ENCODE results near the gene MACROD2.

DNA sequence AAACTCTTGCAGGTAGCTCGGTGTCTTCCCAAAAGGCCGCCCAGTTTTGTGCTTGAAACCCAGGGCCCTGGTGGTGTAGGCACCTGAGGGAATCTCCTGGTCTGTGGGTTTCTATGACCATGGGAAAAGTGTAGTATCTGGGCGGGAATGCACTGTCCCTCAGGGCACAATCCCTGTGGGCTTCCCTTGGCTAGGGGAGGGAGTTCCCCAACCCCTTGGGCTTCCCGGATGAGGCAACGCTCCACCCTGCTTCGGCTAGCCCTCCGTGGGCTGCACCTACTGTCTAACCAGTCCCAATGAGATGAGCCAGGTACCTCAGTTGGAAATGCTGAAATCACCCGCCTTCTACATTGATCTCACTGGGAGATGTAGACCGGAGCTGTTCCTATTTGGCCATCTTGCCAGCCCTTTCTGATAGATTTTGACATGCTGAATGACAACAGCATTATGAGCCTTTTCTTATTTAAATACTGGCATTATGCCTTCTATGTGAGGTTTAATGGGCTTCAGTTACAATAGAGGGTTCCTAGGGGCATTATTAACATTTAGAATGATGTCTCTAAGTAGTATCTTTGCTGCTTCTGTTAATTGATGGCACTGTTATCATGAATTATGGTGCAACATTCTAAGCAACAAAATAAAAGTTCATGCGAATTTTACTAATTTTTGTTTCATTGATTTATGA, 475.8 kb downstream of the MACROD2 start:
- TF ChIP-seq, protein P1, sequence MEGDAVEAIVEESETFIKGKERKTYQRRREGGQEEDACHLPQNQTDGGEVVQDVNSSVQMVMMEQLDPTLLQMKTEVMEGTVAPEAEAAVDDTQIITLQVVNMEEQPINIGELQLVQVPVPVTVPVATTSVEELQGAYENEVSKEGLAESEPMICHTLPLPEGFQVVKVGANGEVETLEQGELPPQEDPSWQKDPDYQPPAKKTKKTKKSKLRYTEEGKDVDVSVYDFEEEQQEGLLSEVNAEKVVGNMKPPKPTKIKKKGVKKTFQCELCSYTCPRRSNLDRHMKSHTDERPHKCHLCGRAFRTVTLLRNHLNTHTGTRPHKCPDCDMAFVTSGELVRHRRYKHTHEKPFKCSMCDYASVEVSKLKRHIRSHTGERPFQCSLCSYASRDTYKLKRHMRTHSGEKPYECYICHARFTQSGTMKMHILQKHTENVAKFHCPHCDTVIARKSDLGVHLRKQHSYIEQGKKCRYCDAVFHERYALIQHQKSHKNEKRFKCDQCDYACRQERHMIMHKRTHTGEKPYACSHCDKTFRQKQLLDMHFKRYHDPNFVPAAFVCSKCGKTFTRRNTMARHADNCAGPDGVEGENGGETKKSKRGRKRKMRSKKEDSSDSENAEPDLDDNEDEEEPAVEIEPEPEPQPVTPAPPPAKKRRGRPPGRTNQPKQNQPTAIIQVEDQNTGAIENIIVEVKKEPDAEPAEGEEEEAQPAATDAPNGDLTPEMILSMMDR (conservative IDR thresholded peaks at IDR 0.05; ENCODE audit: low read depth in 2 of 2): no peak
- TF ChIP-seq STAT1 (IDR thresholded peaks at IDR 0.05; ENCODE audit: unreplicated experiment) (no peak), EZH2 (IDR thresholded peaks at IDR 0.05; ENCODE audit: low read depth, unreplicated experiment) (no peak), CREB1 (CRISPR knock-in tag; IDR thresholded peaks at IDR 0.05; ENCODE audit: low read depth) (no peak), EZH2phosphoT487 (IDR thresholded peaks at IDR 0.05; ENCODE audit: unreplicated experiment) (no peak), POLR2AphosphoS5 (IDR thresholded peaks at IDR 0.05; ENCODE audit: low read depth) (no peak), NANOG (IDR thresholded peaks at IDR 0.05; ENCODE audit: borderline replicate concordance) (peak; percentile 58; the same call in 1 of the 2 replicates), JUNB (IDR thresholded peaks at IDR 0.05; ENCODE audit: unreplicated experiment) (no peak)
- TF ChIP-seq, protein P2, sequence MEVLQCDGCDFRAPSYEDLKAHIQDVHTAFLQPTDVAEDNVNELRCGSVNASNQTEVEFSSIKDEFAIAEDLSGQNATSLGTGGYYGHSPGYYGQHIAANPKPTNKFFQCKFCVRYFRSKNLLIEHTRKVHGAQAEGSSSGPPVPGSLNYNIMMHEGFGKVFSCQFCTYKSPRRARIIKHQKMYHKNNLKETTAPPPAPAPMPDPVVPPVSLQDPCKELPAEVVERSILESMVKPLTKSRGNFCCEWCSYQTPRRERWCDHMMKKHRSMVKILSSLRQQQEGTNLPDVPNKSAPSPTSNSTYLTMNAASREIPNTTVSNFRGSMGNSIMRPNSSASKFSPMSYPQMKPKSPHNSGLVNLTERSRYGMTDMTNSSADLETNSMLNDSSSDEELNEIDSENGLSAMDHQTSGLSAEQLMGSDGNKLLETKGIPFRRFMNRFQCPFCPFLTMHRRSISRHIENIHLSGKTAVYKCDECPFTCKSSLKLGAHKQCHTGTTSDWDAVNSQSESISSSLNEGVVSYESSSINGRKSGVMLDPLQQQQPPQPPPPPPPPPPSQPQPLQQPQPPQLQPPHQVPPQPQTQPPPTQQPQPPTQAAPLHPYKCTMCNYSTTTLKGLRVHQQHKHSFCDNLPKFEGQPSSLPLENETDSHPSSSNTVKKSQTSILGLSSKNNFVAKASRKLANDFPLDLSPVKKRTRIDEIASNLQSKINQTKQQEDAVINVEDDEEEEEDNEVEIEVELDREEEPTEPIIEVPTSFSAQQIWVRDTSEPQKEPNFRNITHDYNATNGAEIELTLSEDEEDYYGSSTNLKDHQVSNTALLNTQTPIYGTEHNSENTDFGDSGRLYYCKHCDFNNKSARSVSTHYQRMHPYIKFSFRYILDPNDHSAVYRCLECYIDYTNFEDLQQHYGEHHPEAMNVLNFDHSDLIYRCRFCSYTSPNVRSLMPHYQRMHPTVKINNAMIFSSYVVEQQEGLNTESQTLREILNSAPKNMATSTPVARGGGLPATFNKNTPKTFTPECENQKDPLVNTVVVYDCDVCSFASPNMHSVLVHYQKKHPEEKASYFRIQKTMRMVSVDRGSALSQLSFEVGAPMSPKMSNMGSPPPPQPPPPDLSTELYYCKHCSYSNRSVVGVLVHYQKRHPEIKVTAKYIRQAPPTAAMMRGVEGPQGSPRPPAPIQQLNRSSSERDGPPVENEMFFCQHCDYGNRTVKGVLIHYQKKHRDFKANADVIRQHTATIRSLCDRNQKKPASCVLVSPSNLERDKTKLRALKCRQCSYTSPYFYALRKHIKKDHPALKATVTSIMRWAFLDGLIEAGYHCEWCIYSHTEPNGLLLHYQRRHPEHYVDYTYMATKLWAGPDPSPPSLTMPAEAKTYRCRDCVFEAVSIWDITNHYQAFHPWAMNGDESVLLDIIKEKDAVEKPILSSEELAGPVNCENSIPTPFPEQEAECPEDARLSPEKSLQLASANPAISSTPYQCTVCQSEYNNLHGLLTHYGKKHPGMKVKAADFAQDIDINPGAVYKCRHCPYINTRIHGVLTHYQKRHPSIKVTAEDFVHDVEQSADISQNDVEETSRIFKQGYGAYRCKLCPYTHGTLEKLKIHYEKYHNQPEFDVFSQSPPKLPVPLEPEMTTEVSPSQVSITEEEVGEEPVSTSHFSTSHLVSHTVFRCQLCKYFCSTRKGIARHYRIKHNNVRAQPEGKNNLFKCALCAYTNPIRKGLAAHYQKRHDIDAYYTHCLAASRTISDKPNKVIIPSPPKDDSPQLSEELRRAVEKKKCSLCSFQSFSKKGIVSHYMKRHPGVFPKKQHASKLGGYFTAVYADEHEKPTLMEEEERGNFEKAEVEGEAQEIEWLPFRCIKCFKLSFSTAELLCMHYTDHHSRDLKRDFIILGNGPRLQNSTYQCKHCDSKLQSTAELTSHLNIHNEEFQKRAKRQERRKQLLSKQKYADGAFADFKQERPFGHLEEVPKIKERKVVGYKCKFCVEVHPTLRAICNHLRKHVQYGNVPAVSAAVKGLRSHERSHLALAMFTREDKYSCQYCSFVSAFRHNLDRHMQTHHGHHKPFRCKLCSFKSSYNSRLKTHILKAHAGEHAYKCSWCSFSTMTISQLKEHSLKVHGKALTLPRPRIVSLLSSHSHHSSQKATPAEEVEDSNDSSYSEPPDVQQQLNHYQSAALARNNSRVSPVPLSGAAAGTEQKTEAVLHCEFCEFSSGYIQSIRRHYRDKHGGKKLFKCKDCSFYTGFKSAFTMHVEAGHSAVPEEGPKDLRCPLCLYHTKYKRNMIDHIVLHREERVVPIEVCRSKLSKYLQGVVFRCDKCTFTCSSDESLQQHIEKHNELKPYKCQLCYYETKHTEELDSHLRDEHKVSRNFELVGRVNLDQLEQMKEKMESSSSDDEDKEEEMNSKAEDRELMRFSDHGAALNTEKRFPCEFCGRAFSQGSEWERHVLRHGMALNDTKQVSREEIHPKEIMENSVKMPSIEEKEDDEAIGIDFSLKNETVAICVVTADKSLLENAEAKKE (CRISPR knock-in tag; IDR thresholded peaks at IDR 0.05): 0 out of 2 replicates have a peak, but pooled peaks have one; percentile 24
- TF ChIP-seq, protein P3, sequence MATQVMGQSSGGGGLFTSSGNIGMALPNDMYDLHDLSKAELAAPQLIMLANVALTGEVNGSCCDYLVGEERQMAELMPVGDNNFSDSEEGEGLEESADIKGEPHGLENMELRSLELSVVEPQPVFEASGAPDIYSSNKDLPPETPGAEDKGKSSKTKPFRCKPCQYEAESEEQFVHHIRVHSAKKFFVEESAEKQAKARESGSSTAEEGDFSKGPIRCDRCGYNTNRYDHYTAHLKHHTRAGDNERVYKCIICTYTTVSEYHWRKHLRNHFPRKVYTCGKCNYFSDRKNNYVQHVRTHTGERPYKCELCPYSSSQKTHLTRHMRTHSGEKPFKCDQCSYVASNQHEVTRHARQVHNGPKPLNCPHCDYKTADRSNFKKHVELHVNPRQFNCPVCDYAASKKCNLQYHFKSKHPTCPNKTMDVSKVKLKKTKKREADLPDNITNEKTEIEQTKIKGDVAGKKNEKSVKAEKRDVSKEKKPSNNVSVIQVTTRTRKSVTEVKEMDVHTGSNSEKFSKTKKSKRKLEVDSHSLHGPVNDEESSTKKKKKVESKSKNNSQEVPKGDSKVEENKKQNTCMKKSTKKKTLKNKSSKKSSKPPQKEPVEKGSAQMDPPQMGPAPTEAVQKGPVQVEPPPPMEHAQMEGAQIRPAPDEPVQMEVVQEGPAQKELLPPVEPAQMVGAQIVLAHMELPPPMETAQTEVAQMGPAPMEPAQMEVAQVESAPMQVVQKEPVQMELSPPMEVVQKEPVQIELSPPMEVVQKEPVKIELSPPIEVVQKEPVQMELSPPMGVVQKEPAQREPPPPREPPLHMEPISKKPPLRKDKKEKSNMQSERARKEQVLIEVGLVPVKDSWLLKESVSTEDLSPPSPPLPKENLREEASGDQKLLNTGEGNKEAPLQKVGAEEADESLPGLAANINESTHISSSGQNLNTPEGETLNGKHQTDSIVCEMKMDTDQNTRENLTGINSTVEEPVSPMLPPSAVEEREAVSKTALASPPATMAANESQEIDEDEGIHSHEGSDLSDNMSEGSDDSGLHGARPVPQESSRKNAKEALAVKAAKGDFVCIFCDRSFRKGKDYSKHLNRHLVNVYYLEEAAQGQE (IDR thresholded peaks at IDR 0.05; ENCODE audit: unreplicated experiment): no peak

All from GM23338 (cell line).